ENCODE results near the gene RIC3.

The RIC3 gene

DNA sequence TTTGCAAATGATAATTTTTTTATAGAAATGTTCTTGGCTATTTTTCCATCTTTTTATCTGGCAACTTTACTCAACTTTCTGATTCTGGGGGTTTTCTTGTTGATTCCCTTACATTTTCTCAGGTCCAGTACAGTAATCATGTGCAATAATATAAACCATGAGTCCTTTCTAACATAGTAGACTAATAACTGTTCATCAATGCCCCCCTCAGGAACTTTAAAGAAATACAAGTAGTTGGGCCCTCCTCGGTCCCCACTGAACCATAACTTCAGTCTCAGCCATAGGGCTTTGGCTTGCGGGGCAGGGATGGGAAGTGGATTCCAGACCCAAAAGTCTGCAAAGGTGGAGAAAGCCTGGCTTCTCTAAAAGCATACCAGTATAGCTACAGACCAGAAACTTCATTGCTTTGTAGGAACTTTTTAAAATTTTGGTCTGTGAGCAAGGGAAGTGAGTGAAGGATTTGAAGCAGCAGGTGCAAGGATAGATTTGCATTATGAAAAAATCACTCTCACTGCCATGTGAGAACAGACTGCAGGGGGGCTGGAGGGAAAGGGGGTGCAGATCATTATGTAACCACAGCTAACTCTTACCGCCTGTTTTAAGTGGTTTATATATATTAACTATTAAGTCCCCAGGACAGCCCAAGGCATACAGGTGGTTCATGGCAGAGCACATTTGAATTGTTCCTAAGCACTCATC, 98.3 kb downstream of the RIC3 start:
- DNase-seq (ENCODE audit: extremely low read depth in 1 of 2, low read depth in 1 of 2): no peak

DNA sequence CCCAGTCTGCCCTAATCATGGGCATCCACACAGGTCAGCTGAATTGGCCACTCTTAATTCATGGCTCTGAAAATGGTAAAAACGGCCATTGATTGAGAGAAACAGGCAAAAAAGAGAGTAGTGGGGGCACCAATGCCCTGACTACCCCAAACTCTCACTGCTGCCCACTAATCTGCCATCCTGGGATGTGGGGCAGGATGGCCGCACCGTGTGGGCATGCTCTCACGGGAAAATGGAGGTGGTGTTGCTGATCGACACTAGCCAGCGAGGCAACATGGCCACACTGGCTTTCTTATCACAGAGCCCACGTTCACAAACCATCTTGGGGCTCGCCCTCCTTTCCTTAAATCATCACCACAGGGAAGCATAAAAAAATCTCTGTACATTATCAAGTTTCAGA, 99.1 kb downstream of the RIC3 start:
- no peak for DNase-seq (ENCODE audit: extremely low read depth in 1 of 2, low read depth in 1 of 2)

DNA sequence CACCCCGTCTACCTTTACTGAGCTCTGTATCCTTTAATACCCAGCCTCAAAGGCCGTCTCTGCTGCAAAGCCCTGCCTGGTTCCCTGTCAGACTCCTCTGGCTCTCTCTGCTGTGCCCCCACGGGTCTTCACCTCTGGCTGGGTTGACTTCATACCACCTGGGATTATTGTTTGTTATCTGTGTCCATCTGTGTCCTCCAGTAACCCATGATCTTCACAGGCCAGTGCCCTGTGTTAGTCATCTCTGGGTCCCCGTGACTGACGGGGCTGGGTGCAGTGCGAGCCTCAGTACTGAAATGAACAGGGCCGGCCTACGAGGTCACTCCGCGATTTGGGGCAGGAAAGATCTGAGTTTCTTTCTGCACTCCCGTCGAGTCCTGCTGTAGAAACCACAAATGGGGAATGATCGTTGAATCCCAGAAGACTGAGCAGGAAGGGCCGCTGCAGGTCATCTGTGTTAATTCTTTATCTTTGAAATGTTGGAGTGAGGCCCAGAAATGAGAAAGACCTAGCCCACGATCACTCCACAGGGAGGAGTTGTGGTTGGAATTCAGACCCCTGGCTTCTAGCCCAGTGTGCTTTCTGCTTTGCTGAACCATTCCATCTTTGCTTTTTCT, 100.1 kb downstream of the RIC3 start:
- DNase-seq (ENCODE audit: extremely low read depth in 1 of 2, low read depth in 1 of 2): no peak

DNA sequence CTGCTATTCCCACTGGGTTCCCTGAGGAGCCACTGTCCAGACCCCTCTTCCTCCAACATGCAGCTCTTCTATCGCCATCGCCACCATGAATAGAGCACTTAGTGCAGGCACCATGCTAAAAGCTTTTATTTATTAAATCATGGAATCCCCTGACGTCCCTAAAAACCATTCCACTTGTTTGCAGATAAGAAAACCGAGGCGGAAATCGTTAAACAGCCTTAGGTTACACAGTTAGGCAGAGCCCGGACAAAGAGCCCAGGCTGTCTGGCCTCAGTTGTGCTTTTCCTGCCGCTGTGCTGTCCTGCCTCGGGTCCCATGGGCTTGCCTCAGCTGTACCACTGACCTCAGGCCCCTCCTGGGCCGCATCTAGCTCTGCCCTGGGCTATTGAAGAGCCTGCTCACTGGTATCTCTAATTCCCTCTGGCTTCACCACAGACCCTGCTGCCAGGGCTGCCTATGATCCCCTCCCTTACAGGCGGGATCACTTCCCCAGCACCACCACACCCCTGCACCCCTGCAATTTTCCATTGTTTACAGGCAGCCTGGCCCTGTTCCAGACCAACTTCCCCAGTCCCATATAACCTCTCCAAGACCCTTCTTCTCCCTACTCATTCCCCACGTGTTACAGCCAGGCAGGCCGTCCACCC, 100.8 kb downstream of the RIC3 start:
- no peak for DNase-seq (ENCODE audit: extremely low read depth in 1 of 2, low read depth in 1 of 2)

DNA sequence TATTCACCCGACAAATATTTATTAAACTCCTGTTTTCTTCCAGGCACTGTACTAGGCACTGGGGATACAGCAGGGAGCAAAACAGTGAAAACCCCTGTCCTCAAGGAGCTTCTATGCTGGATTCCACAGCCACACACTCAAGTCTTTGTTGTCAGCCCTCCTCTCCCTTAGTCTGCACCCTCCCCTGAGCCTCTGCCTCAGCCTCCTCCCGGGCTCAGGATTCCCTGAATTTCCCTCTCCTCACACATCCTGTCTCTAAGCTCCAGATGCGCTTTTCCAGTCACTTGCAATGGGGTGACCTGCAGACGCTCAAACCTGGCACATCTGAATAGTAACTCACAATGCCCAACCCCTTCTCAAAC, 101.3 kb downstream of the RIC3 start:
- DNase-seq (ENCODE audit: extremely low read depth in 1 of 2, low read depth in 1 of 2): no peak

DNA sequence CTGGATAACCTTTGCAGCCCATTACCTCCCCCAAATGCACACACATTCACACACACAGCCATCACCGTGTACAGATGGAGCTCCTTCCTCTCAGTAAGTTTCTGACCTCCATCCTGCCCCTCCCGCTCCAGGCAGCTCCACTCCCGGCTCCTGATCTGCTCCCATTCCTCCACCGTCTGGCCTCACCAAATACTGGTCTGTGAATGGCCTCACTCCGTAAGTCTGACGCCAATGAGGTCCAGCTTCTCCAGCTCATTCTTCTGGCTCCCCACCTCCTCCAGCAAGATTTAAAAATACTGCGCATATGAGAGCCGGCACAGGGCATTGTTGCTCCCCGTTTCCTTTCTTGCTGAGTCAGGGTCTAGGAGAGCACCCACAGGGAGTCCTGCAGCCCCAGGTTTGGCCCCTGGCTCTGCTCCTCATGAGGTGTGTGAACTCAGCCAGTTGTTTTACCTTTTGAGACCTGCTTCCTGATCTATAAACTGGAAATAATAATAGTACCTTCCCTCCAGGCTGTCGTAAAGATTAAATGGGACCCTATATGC, 101.8 kb downstream of the RIC3 start:
- DNase-seq (ENCODE audit: extremely low read depth in 1 of 2, low read depth in 1 of 2): no peak

DNA sequence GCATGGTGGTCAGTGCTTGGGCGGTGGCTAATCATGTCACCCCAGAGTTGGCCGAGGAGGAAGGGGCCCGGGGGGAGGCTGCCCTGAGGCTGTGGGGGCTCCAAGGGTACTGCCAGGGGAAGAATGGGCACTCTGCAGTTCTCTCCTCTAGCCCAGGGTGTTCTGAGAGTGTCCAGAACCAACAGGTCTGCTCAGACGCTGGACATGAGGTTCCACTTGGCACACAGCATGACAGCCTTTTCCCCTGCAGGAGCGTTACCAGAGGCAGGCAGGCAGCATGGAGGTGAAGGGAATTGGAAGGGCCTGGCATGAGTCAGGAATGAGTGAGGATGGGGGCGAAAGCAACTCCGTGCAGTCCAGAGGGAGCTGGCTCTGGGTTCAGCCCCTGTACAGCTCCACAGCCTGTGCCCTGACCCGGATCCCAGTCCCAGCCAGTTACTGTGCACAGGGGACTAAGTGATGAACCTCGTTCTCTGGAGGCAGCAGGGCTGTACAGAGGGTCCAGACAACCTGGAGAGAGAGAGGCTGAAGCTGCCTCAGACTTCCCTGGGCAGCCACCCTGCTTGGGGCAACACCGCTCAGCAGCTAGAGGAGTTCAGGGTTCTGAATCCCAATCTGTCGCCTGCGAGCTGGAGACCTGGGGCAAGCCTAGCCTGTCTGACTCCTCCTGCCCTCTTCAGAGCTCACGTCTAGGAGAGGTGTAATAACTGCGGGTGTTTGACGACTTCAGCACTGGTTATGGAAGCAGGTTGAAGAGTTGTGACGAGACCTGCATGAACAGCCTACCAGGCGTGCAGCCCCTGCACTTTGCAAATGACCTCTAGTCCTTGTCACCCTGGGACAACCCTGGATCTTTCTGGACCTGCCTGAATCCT, 102.6 kb downstream of the RIC3 start:
- no peak for DNase-seq (ENCODE audit: extremely low read depth in 1 of 2, low read depth in 1 of 2)

DNA sequence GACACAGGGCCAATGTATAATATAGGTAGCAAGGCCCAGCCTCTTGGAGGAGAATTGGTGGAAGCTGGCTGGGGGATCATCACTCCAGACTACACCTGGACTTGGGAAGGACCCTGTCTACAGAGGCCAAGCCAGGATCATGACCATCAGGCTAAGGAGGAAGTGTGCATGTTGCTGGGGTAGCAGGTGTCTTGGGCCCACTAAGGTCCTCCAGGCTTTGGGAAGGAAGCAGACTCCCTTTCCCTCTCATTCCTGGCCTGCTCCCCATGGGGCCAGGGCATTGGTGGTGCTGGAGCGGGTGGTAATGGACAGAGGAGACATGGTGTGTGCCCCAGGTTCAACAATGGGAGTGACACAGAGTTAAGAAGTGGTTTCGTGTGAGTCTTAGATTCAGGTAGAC, 103.8 kb downstream of the RIC3 start:
- DNase-seq (ENCODE audit: extremely low read depth in 1 of 2, low read depth in 1 of 2): no peak

DNA sequence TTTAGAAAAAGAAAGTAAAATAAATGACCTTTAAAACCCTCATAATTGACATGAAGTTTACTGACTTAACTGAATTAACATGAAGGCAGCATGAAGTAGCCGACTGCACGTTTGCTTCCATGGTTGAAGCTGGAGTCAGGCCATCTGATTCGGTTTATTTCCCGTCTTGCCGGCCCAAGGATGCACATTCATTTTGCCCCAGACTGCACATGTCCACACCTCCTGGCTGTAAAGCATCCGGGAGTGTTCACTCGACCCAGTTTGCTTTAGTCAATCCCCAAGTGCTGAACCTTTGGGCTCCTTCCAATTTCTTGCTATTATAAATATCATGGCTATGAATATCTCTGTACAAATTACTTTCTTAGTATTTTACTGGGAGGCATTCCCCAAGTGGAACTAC, 105.5 kb downstream of the RIC3 start:
- no peak for DNase-seq (ENCODE audit: extremely low read depth in 1 of 2, low read depth in 1 of 2)

DNA sequence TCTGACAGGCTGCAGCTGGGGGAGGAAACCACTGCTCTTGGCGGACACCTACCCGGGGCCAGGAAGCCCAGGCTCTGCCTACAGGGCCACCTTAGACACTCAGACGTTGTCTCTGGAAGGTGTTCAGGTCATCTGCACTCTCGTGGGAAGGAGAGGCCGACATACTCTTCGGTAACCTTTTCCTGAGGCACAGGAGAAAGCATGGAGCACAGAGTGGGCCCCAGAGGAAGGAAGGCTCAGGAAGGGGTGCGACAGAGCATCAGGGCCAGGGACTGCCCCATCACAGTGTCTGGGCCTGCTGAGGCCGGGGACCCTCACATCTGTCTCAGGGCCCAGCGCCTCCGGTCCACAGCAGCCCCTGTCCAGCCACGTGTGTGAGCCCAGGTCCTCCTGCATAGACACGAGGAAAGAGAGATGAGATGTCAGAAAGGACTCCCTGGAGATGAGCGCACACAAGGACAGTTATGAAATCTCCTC, 106.0 kb downstream of the RIC3 start:
- DNase-seq (ENCODE audit: extremely low read depth in 1 of 2, low read depth in 1 of 2): no peak

DNA sequence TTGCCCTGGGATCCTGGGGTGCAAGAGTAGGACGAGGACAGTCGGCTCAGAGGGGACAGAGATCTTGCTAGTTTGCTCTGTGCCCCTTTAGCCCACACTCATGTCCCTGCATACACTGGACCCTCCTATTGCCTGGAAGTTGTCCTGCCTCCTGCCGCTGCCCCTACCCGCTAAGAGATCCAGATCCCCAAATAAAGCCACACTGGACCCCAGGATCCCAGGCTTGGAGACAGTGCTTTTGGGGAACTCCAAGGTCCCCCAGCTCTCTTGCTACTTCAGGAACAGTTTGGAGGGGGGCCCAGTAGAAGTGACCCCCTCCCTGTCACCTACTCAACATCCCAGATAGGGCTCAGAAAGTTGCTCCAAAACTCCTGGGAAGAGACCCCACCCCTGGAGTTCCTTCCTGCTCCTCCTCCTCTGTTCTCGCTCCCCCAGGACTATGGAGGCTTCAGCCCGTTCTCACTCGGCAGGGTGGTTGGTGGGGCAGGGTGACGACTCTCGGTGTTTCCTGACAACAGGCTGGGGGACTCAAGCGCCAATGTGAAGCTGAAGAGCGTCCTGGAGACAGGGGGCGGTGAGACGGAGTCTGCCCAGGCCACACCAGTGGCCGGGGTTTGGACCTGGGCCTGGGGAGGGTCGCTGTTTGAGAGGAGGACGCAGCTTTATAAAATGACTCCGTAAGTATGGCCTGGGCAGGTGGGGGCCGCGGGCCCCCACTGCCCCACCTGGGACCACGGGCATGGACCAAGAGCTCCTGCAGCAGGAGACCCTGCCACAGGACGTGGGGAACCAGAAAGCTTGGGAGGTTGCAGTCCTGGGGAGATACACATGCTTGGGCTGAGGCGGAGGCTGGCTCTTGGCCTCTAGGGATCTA, 107.0 kb downstream of the RIC3 start:
- no peak for DNase-seq (ENCODE audit: extremely low read depth in 1 of 2, low read depth in 1 of 2)

DNA sequence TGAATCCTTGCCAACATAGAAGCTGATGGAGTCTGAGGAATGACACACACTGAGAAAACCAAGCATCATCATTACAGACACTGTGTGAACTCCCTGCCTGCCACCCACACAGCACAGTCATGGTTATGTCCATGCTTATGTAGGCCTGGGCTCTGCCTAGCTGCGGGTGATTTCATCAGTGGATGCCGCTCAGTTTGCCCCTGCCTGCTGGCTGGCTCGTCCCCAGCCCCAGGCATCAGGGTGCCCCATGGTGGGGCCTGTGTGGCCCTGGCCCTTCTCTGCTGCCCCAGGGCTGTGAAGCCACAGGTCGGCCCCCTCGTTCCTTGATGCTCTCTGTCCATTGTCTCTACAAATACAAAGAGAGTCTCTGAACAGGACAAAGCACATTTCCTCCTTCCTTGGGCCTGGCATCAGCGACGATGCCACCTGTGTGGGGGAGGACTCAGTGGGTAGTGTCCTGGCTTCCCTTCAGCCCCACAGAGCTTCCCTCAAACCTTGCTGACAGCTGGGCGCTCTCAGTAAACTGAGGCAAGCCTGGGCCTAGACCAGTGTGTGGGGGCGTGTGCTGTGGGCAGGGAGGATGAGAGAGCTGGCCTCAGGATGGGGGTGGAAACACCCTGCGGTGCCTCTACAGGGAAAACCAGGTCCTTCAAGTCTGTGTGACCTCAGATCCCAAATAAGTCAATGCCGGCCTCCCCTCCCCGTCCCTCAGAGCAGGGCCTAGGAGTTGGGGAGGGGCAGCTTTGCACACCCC, 107.8 kb downstream of the RIC3 start:
- no peak for DNase-seq (ENCODE audit: extremely low read depth in 1 of 2, low read depth in 1 of 2)

DNA sequence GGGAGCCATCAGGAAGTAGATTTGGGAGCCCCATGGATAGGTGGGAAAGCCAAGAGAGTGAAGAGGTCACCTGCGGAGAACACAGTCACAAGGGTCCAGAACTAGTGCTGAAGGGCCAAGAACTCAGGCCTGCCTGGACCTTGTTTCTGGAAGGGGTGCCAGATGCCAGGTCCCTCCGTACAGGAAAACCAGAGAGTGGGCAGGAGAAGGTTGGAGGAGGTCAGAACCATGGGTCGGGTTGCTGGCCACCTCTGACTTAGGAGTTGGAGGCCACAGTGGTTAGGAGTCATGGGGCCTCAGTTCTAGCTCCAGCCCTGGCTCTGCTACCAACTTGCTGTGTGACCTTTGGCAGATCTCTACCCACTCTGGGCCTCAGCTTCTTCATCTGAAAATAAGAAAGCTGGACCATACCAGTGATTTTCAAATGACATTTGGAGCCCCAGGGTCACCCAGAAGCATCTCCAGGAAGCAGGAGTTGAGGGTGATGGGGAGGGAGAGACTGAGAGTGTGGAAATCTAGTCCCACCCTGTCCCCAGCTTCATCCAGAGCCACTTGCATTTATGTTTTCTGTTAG, 108.6 kb downstream of the RIC3 start:
- no peak for DNase-seq (ENCODE audit: extremely low read depth in 1 of 2, low read depth in 1 of 2)

DNA sequence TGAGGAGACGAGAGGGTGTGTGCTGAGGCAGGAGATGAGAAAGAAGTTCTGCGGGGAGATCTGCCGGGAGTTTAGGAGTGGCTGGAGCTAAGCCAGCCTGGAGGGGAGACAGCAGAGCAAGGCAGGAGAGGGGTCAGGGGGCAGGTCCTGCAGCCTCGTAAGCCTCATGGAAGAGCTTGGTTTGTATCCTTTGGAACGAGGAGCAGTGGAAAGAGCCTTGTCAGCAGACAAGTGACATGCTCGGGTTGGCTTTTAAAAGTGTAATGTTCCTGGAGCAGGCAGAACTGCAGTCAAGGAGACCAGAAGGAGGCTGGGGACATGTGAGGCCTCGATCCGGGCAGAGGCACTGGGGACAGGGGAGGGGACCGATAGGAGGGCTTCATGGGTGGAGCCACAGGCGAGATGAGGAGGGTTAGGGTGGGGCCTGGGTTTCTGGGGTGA, 109.2 kb downstream of the RIC3 start:
- no peak for DNase-seq (ENCODE audit: extremely low read depth in 1 of 2, low read depth in 1 of 2)

DNA sequence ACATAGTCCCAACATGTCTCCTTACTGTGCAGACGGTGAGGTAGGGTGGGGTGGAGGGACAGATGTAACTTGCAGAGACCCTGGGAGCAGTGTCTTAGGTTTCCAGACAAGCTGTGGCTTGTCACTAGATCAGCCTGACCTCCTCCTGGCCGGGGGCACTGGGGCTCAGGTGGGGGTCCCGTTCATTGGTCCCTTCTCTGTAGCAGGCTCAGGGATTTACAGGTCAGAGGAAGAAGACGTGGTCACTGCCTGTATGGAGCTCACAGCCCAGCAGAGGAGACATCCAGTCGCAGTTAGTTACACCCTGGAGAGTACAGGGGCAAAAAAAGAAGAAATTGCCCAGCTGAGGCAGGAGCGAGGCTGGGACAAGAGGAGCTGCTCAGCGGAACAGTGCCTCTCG, 109.8 kb downstream of the RIC3 start:
- no peak for DNase-seq (ENCODE audit: extremely low read depth in 1 of 2, low read depth in 1 of 2)

DNA sequence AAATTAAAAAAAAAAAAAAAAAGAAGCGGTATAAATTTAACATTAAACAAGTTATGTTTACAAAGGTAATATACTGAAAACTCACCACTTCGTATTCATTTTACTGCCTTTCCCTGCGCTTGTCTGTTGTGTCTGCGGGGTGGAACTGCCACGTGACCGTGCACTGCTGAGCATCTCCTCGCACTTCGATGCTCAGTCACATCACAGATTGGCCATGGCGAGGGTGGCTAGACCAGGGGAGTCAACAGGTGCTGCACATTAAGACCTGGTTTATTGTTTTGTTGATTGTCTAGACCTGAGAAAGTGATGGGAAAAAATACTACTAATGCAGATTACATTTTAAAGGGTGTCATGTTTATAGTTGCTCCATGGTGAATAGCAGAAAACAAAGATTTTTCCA, 110.6 kb downstream of the RIC3 start:
- no peak for DNase-seq (ENCODE audit: extremely low read depth in 1 of 2, low read depth in 1 of 2)

DNA sequence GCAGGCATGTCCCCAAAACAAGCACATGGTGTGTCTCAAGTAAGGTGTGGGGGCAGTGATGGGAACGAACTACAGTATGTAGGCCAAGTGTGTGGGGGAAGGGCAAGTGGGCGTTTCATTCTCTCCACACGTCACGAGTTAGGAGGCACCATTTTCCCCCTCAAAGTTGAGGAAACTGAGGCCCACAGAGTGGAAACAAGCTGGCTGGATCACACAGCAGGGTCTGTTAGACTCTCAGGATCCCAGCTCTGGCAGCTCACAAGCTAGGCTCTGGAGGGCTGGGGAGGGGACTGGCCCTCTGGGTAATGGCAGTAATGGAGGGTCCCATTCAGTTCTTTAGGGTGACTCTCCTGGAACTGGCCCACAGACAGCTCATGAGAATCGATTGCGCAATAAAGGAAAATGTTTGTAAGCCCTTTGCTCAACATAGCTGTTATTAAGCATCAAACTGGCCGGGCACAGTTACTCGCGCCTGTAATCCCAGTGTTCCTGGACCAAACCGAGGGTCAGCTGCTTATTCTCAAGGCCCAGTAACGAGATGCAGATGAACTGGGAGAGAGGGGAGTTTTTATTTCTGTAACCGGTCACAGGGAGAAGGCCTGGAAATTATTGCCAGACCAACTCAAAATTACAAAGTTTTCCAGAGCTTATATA, 111.9 kb downstream of the RIC3 start:
- no peak for DNase-seq (ENCODE audit: extremely low read depth in 1 of 2, low read depth in 1 of 2)

All from stimulated activated CD8-positive, alpha-beta memory T cell treated with anti-CD3 and anti-CD28 coated beads, Interleukin-7, amount 100 ng/mL, for 48 hours (primary cell).